SK-N-SH treated with all-trans-retinoic acid at 6 μM for 48 hours (cell line): ENCODE data around the gene HS3ST4.

Experiments
- ZNF70 ChIP-seq: fragments of 450-650 bp; formaldehyde crosslinking; IDR thresholded peaks from 2 replicates; pipeline ENCODE4 v1.5.0; 2020; ENCODE audit warnings: mild to moderate bottlenecking, moderate library complexity
- TF ChIP-seq, protein P1 (sequence below): fragments of 250-450 bp; sonication (Bioruptor Pico); IDR thresholded peaks from 2 replicates; pipeline ENCODE4 v1.5.1; 2021; ENCODE audit warnings: mild to moderate bottlenecking, moderate library complexity

DNA sequence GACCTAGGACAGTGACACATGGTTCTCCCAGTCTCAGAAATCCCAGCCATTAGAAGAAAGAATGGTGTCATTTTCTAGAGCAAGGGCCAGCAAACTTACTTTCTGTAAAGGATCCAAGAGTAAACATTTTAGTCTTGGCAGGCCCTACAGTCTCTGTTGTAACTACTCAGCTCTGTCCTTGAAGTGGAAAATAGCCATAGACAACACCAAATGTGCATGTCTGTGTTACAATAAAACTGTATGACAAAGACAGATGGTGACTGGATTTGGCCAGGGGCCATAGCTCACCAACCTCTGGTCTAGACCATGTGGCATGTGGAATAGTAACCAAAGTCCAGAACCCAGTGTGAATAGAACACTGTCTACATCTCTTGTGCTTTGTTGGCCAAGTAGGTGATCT, 286.5 kb downstream of the HS3ST4 start:
- no peak for TF ChIP-seq ZNF70 (CRISPR knock-in tag)
- TF ChIP-seq, protein P1, sequence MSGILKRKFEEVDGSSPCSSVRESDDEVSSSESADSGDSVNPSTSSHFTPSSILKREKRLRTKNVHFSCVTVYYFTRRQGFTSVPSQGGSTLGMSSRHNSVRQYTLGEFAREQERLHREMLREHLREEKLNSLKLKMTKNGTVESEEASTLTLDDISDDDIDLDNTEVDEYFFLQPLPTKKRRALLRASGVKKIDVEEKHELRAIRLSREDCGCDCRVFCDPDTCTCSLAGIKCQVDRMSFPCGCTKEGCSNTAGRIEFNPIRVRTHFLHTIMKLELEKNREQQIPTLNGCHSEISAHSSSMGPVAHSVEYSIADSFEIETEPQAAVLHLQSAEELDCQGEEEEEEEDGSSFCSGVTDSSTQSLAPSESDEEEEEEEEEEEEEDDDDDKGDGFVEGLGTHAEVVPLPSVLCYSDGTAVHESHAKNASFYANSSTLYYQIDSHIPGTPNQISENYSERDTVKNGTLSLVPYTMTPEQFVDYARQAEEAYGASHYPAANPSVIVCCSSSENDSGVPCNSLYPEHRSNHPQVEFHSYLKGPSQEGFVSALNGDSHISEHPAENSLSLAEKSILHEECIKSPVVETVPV (CRISPR knock-in tag) = no peak
